HepG2 (cell line): ENCODE data around the gene CCDC88C. TPM values are rescaled to one million over a fixed set of nuclear protein-coding genes. Genes with fewer than 3 reads are reported as not detected.

ENCODE experiments used
- ATAC-seq: fragments of 200-7000 bp; cut with Tn5 transposase; 3 replicates; pipeline ENCODE4 v1.9.1; 2020; ENCODE audit warnings: mild to moderate bottlenecking, moderate library complexity
- BruUV-seq: library from RNA; stranded (reverse); fragments of 400-500 nt; replicated peaks from 2 replicates; lab custom pipeline; 2021; lab: Mats Ljungman, UMichigan
- CTCF ChIA-PET: fragments of 300-600 bp; formaldehyde crosslinking; extraction: SDS; loops from one replicate; lab custom pipeline; 2021; ENCODE audit warnings: low total read pairs, inconsistent platforms, low intra/inter-chr PET ratio; lab: Yijun Ruan, JAX
- POLR2A ChIA-PET: fragments of 350-600 bp; sonication (Branson Sonifier 250); formaldehyde crosslinking; loops from one replicate; lab custom pipeline; 2020; ENCODE audit warnings: antibody characterized with exemption, inconsistent platforms; lab: Yijun Ruan, JAX
- DNase-seq: peaks from one replicate; pipeline ENCODE4 v3.0.0-alpha.2; 2015; ENCODE audit warnings: low spot score
- FAIRE-seq: peaks from 3 replicates; lab custom pipeline; 2011; peaks lifted over from hg19 to GRCh38; lab: Jason Lieb, UNC
- H2AFZ ChIP-seq: one replicate; pipeline ENCODE4 v1.6.1; 2011; ENCODE audit warnings: low read length, inconsistent platforms
- H3K27ac ChIP-seq: fragments of 300-600 bp; 3 replicates; pipeline ENCODE4 v1.8.0; 2011; ENCODE audit warnings: mixed run types, mild to moderate bottlenecking, mixed read lengths, low read length, inconsistent platforms; ENCODE audit not compliant: insufficient read depth; ENCODE audit errors: extremely low read length
- H3K27me3 ChIP-seq, 2 experiments: fragments of 200-600 bp in 1 of 2; 2 replicates in 1 of 2; 3 replicates in 1 of 2; pipeline versions ENCODE4 v1.6.0 to v1.8.0; 2011; ENCODE audit warnings: low read length in 2 of 2, mild to moderate bottlenecking in 2 of 2, moderate library complexity in 2 of 2, inconsistent platforms in 1 of 2; ENCODE audit not compliant: insufficient read depth in 2 of 2, control insufficient read depth in 1 of 2
- H3K36me3 ChIP-seq, 2 experiments: fragments of 200-600 bp in 1 of 2; replicated peaks in 1 of 2; 2 replicates in 1 of 2; 3 replicates in 1 of 2; pipeline versions ENCODE4 v1.5.1 to v1.8.0; 2011; ENCODE audit warnings: low read length in 2 of 2, inconsistent platforms in 1 of 2; ENCODE audit not compliant: insufficient read depth in 2 of 2, control insufficient read depth in 1 of 2
- H3K4me1 ChIP-seq: 2 replicates; pipeline ENCODE4 v1.5.1; 2012; ENCODE audit warnings: low read length, inconsistent platforms; ENCODE audit not compliant: insufficient read depth
- H3K4me2 ChIP-seq: 2 replicates; pipeline ENCODE4 v1.6.0; 2011; ENCODE audit warnings: low read depth, low read length, inconsistent platforms
- H3K4me3 ChIP-seq, 3 experiments: fragments of 200-600 bp in 1 of 3; sonication (generic), shearing (Covaris generic) in 1 of 3; replicated peaks in 1 of 3; 2 replicates each; pipeline ENCODE4 v1.5.1; 2011 to 2016; ENCODE audit warnings: low read length in 3 of 3, inconsistent platforms in 2 of 3, low read depth in 2 of 3, mild to moderate bottlenecking in 2 of 3, control low read depth in 1 of 3, mixed read lengths in 1 of 3; ENCODE audit not compliant: insufficient read depth in 1 of 3
- H3K79me2 ChIP-seq: one replicate; pipeline ENCODE4 v1.6.1; 2011; ENCODE audit warnings: low read length, inconsistent platforms; ENCODE audit not compliant: insufficient read depth
- H3K9ac ChIP-seq: 2 replicates; pipeline ENCODE4 v1.6.0; 2011; ENCODE audit warnings: mild to moderate bottlenecking, low read depth, low read length, inconsistent platforms; ENCODE audit not compliant: insufficient read depth
- H3K9me3 ChIP-seq: 2 replicates; pipeline ENCODE4 v1.5.1; 2012; ENCODE audit warnings: mild to moderate bottlenecking, low read length
- H4K20me1 ChIP-seq: 2 replicates; pipeline ENCODE4 v1.6.0; 2011; ENCODE audit warnings: inconsistent platforms, mild to moderate bottlenecking, low read length, moderate library complexity; ENCODE audit not compliant: insufficient read depth
- ARHGAP35 ChIP-seq: sonication (generic); formaldehyde crosslinking; IDR thresholded peaks from 2 replicates; pipeline ENCODE4 v1.9.0; 2022; ENCODE audit warnings: mild to moderate bottlenecking, inconsistent platforms, moderate library complexity, missing genetic modification reagents, borderline replicate concordance
- CBX5 ChIP-seq: sonication (generic); formaldehyde crosslinking; IDR thresholded peaks from 2 replicates; pipeline ENCODE4 v1.4.0; 2020; ENCODE audit warnings: missing genetic modification reagents, borderline replicate concordance
- DNMT1 ChIP-seq: sonication (generic); formaldehyde crosslinking; IDR thresholded peaks from 2 replicates; pipeline ENCODE4 v1.5.1; 2020; ENCODE audit warnings: mild to moderate bottlenecking, missing genetic modification reagents
- GFI1 ChIP-seq: sonication (generic); formaldehyde crosslinking; IDR thresholded peaks from 2 replicates; pipeline ENCODE4 v1.5.0; 2020; ENCODE audit warnings: missing genetic modification reagents, mild to moderate bottlenecking, borderline replicate concordance
- HNF4A ChIP-seq: sonication (generic); formaldehyde crosslinking; IDR thresholded peaks from 2 replicates; pipeline ENCODE4 v1.4.0; 2020; ENCODE audit warnings: missing genetic modification reagents
- KLF11 ChIP-seq: IDR thresholded peaks from 2 replicates; pipeline ENCODE4 v1.6.1; 2016; ENCODE audit warnings: missing compliant biosample characterization
- MTERF4 ChIP-seq: sonication (generic); formaldehyde crosslinking; IDR thresholded peaks from 2 replicates; pipeline ENCODE4 v1.8.0; 2023; ENCODE audit warnings: mild to moderate bottlenecking, missing genetic modification reagents
- NRL ChIP-seq: sonication (generic); formaldehyde crosslinking; IDR thresholded peaks from 2 replicates; pipeline ENCODE4 v1.5.0; 2020; ENCODE audit warnings: missing genetic modification reagents, mild to moderate bottlenecking, moderate library complexity, borderline replicate concordance
- PHF20 ChIP-seq: sonication (generic); formaldehyde crosslinking; IDR thresholded peaks from 2 replicates; pipeline ENCODE4 v1.5.0; 2020; ENCODE audit warnings: mild to moderate bottlenecking, missing genetic modification reagents
- PHF21A ChIP-seq: sonication (generic); formaldehyde crosslinking; IDR thresholded peaks from 2 replicates; pipeline ENCODE4 v1.5.0; 2020; ENCODE audit warnings: mild to moderate bottlenecking, missing genetic modification reagents
- RFX3 ChIP-seq: IDR thresholded peaks from 2 replicates; pipeline ENCODE4 v1.6.1; 2016; ENCODE audit warnings: missing biosample characterization, missing genetic modification reagents
- RXRA ChIP-seq: sonication (generic); formaldehyde crosslinking; IDR thresholded peaks from 2 replicates; pipeline ENCODE4 v1.5.1; 2020; ENCODE audit warnings: missing genetic modification reagents
- SAP130 ChIP-seq: IDR thresholded peaks from 2 replicates; pipeline ENCODE4 v1.6.1; 2016; ENCODE audit warnings: low read depth
- SIN3A ChIP-seq: IDR thresholded peaks from 2 replicates; pipeline ENCODE4 v1.6.1; 2011; ENCODE audit warnings: low read depth, mild to moderate bottlenecking, control low read depth, low read length, borderline replicate concordance
- SPEN ChIP-seq: sonication (generic); formaldehyde crosslinking; IDR thresholded peaks from 2 replicates; pipeline ENCODE4 v1.5.1; 2020; ENCODE audit warnings: low read depth, mild to moderate bottlenecking, missing genetic modification reagents
- USF2 ChIP-seq, 2 experiments: sonication (generic) in 1 of 2; formaldehyde crosslinking in 1 of 2; IDR thresholded peaks; 2 replicates each; pipeline versions ENCODE4 v1.5.1 to v1.6.1; 2011 to 2020; ENCODE audit warnings: borderline replicate concordance in 1 of 2, low read depth in 1 of 2, low read length in 1 of 2, mild to moderate bottlenecking in 1 of 2, missing genetic modification reagents in 1 of 2, moderate library complexity in 1 of 2
- ZNF160 ChIP-seq: sonication (generic); formaldehyde crosslinking; IDR thresholded peaks from 2 replicates; pipeline ENCODE4 v1.8.0; 2022; ENCODE audit warnings: mild to moderate bottlenecking, inconsistent platforms, missing genetic modification reagents
- ZNF20 ChIP-seq: sonication (generic); formaldehyde crosslinking; IDR thresholded peaks from 2 replicates; pipeline ENCODE4 v1.4.0; 2020; ENCODE audit warnings: mild to moderate bottlenecking, moderate library complexity, missing genetic modification reagents
- ZNF224 ChIP-seq: sonication (generic); formaldehyde crosslinking; IDR thresholded peaks from 2 replicates; pipeline ENCODE4 v1.5.0; 2020; ENCODE audit warnings: mild to moderate bottlenecking, missing genetic modification reagents
- ZNF446 ChIP-seq: sonication (generic); formaldehyde crosslinking; IDR thresholded peaks from 2 replicates; pipeline ENCODE4 v1.5.0; 2020; ENCODE audit warnings: mild to moderate bottlenecking, missing genetic modification reagents
- ZNF572 ChIP-seq: sonication (generic); formaldehyde crosslinking; IDR thresholded peaks from 2 replicates; pipeline ENCODE4 v1.5.1; 2020; ENCODE audit warnings: mild to moderate bottlenecking, missing genetic modification reagents
- ZNF619 ChIP-seq: sonication (generic); formaldehyde crosslinking; IDR thresholded peaks from 2 replicates; pipeline ENCODE4 v1.4.0; 2020; ENCODE audit warnings: mild to moderate bottlenecking, missing genetic modification reagents
- ZNF883 ChIP-seq: sonication (generic); formaldehyde crosslinking; IDR thresholded peaks from 2 replicates; pipeline ENCODE4 v1.5.1; 2020; ENCODE audit warnings: mild to moderate bottlenecking, missing genetic modification reagents; ENCODE audit errors: not compliant biosample characterization
- WGBS: methylation state at CpG from one replicate; pipeline ENCODE4 v1.1.6; 2017; ENCODE audit warnings: low lambda C conversion rate; 5-methylcytosine and 5-hydroxymethylcytosine counted together
- in situ Hi-C: cut with HindIII; loops from 2 replicates; pipeline ENCODE4 v1.10.0; 2017; ENCODE audit warnings: low pct_unique_long_range_greater_than_20kb; ENCODE audit not compliant: extremely low pct_ligation_motif_present
- intact Hi-C: fragments of 100-400 bp; cut with micrococcal nuclease; formaldehyde crosslinking; loops from one replicate; pipeline ENCODE4 v1.10.0; 2022; ENCODE audit not compliant: unreplicated experiment
- polyA plus RNA-seq, 8 experiments: library from polyadenylated mRNA; depleted of rRNA in 3 of 8; stranded (reverse) in 7 of 8; unstranded in 1 of 8; fragments of >200 nt; fragmentation: Illumina TruSeq in 4 of 8; extraction: Trizol in 4 of 8; gene quantifications; 2 replicates each; pipeline versions ENCODE4 v1.2.1 to v1.2.3, GENCODE V29; 2011 to 2016; ENCODE audit warnings: low read depth in 4 of 8, missing spikeins in 1 of 8, mixed read lengths in 1 of 8; ENCODE audit not compliant: insufficient read depth in 1 of 8
- total RNA-seq, 5 experiments: library from RNA; depleted of rRNA; stranded (reverse); fragments of >200 nt; fragmentation: Illumina TruSeq; extraction: Trizol; gene quantifications; 2 replicates each; pipeline ENCODE4 v1.2.3, GENCODE V29; 2016; ENCODE audit warnings: low read depth in 1 of 5
- TF ChIP-seq, protein P1 (sequence below): IDR thresholded peaks from 2 replicates; pipeline ENCODE4 v1.6.1; 2012; ENCODE audit warnings: inconsistent platforms

Gene CCDC88C
- total and polyA plus RNA-seq, 2 of the 13 experiments (the other 11 are each of a cell fraction or from before 2014, with no cell fraction given), result 3.6 to 11.7 TPM

- H3K4me1 ChIP-seq, result peaks cover 75% of the 10 kb centered on the region
- peak overlapping the region; percentile 31 for H2AFZ ChIP-seq
- H3K4me2 ChIP-seq, result peak overlapping the region; percentile 80
- no peaks in the 10 kb centered on the region for H3K9me3 ChIP-seq
- intact Hi-C loops, result loop anchor here (2.0 kb wide), 1 partner anchor 56 kb away; no protein-coding TSS in a partner anchor
- BruUV-seq, result no TSS peak
- ChIA-PET CTCF (no interaction called here), POLR2A (interaction anchor here (1.2 kb wide), 1 partner anchor 55 kb away, joined by 3 read pairs; no protein-coding TSS in a partner anchor)
- 0 out of 5 replicates have a peak, but pooled peaks cover 0 to 1% of the 10 kb centered on the region in 2 experiments for H3K36me3 ChIP-seq
- FAIRE-seq, result no peak
- H4K20me1 ChIP-seq, result no peaks in the 10 kb centered on the region; the same call in 1 of the 2 replicates
- H3K4me3 ChIP-seq, result peak overlapping the region; percentile 78 to 82 (median 81)
- in situ Hi-C loops, result no loop called here
- ATAC-seq, result peak; percentile 43
- peak overlapping the region; percentile 56 for H3K27ac ChIP-seq
- 1% methylated on average over 19 of the region's 19 CpGs for WGBS
- no peaks in the 10 kb centered on the region for H3K27me3 ChIP-seq
- H3K9ac ChIP-seq, result peak overlapping the region; percentile 70
- peaks cover 17% of the 10 kb centered on the region for H3K79me2 ChIP-seq
- DNase-seq, result no peak
- TF ChIP-seq ARHGAP35 (CRISPR knock-in tag), result no peak
- 0 out of 2 replicates have a peak, but pooled peaks have one; percentile 41 for TF ChIP-seq SIN3A
- TF ChIP-seq NRL (CRISPR knock-in tag), result peak; percentile 79; the same call in 1 of the 2 replicates
- TF ChIP-seq SAP130 (CRISPR knock-in tag), result peak; percentile 49
- no peak for TF ChIP-seq SPEN (CRISPR knock-in tag)
- no peak for TF ChIP-seq ZNF883
- TF ChIP-seq ZNF20 (CRISPR knock-in tag), result no peak
- TF ChIP-seq, protein P1, sequence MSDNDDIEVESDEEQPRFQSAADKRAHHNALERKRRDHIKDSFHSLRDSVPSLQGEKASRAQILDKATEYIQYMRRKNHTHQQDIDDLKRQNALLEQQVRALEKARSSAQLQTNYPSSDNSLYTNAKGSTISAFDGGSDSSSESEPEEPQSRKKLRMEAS, result peak; percentile 40
- TF ChIP-seq RXRA (CRISPR knock-in tag), result no peak
- 0 out of 2 replicates have a peak, but pooled peaks have one; percentile 20 for TF ChIP-seq PHF20 (CRISPR knock-in tag)
- no peak for TF ChIP-seq KLF11 (CRISPR knock-in tag)
- TF ChIP-seq GFI1, result peak; percentile 55; the same call in 1 of the 2 replicates
- TF ChIP-seq ZNF160 (CRISPR knock-in tag), result 0 out of 2 replicates have a peak, but pooled peaks have one; percentile 42
- TF ChIP-seq PHF21A, result 0 out of 2 replicates have a peak, but pooled peaks have one; percentile 15
- no peak for TF ChIP-seq ZNF572 (CRISPR knock-in tag)
- no peak for TF ChIP-seq RFX3 (CRISPR knock-in tag)
- TF ChIP-seq MTERF4, result no peak
- TF ChIP-seq ZNF446, result no peak
- TF ChIP-seq CBX5, result no peak
- no peak for TF ChIP-seq ZNF619
- TF ChIP-seq DNMT1 (CRISPR knock-in tag), result 0 out of 2 replicates have a peak, but pooled peaks have one; percentile 16
- TF ChIP-seq USF2 (IDR thresholded peaks at IDR 0.05; ENCODE audit: low read depth, low read length), result no peak
- TF ChIP-seq USF2 (CRISPR knock-in tag; IDR thresholded peaks at IDR 0.05; ENCODE audit: borderline replicate concordance), result no peak
- TF ChIP-seq HNF4A, result peak; percentile 40
- 0 out of 2 replicates have a peak, but pooled peaks have one; percentile 52 for TF ChIP-seq ZNF224 (CRISPR knock-in tag)
Measured at GRCh38 chr14:91416744-91417119, 888 bp downstream of the CCDC88C start.
